Activated B cell treated with CpG ODN at 0.5 μM for 24 hours (primary cell): Measurements from ENCODE around the gene UBAC2. TPM values are rescaled to one million over a fixed set of nuclear protein-coding genes. Genes with fewer than 3 reads are reported as not detected.

Experiments used
- ATAC-seq: fragments of 200-7000 bp; cut with Tn5 transposase; one replicate; pipeline ENCODE4 v1.10.0; 2021; ENCODE audit warnings: low read depth, mild to moderate bottlenecking, moderate library complexity
- CTCF ChIA-PET: fragments of 350-600 bp; sonication (Branson Sonifier 250); formaldehyde crosslinking; loops from one replicate; lab custom pipeline; 2021; ENCODE audit warnings: antibody characterized with exemption; lab: Charles Lee
- POLR2A ChIA-PET: fragments of 350-600 bp; sonication (Branson Sonifier 250); formaldehyde crosslinking; loops from one replicate; lab custom pipeline; 2021; ENCODE audit warnings: antibody characterized with exemption; lab: Charles Lee
- DNase-seq: peaks from one replicate; pipeline ENCODE4 v3.0.0; 2022
- H3K27ac Mint-ChIP-seq: one replicate; pipeline ENCODE4 v1.8.0; 2020; ENCODE audit warnings: mixed read lengths
- H3K27me3 Mint-ChIP-seq: one replicate; pipeline ENCODE4 v1.8.0; 2021; ENCODE audit warnings: mixed read lengths
- H3K36me3 Mint-ChIP-seq: one replicate; pipeline ENCODE4 v1.8.0; 2021; ENCODE audit warnings: low read depth, mixed read lengths
- H3K4me1 Mint-ChIP-seq: one replicate; pipeline ENCODE4 v1.8.0; 2021; ENCODE audit warnings: mixed read lengths
- H3K4me3 Mint-ChIP-seq: one replicate; pipeline ENCODE4 v1.8.0; 2020; ENCODE audit warnings: mild to moderate bottlenecking, mixed read lengths
- H3K9me3 Mint-ChIP-seq: one replicate; pipeline ENCODE4 v1.8.0; 2020; ENCODE audit warnings: mixed read lengths
- intact Hi-C: fragments of 100-400 bp; cut with micrococcal nuclease; formaldehyde crosslinking; loops from one replicate; pipeline ENCODE4 v1.15.1; 2024
- total RNA-seq: library from RNA; stranded (reverse); gene quantifications from 2 replicates; pipeline ENCODE4 v1.2.3, GENCODE V29; 2022
- TF ChIP-seq, protein P1 (sequence below): fragments of 200-600 bp; IDR thresholded peaks from one replicate; pipeline ENCODE4 v1.8.0; 2022; ENCODE audit warnings: antibody characterized with exemption, mild to moderate bottlenecking

UBAC2 gene
- total RNA-seq, 1 donor from 2014 or later, result 51.0 TPM

DNA sequence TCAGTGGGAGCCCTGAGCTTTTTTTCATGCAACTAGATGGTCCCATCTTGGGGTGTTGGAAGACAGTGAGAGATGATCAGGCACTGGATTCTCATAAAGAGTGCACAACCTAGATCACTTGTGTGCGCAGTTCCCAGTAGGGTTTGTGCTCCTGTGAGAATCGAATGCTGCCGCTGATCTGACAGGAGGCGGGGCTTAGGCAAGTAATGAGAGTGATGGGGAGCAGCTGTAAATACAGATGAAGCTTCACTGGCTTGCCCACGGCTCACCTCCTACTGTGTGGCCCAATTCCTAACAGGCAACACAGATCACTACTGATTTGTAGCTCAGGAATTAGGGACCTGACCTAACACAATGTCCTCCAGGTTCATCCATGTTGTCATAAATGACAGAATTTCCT, 43.6 kb upstream of the UBAC2 start:
- no peaks in the 10 kb centered on the region for H3K4me1 Mint-ChIP-seq
- ChIA-PET CTCF (no interaction called here), POLR2A (no interaction called here)

DNA sequence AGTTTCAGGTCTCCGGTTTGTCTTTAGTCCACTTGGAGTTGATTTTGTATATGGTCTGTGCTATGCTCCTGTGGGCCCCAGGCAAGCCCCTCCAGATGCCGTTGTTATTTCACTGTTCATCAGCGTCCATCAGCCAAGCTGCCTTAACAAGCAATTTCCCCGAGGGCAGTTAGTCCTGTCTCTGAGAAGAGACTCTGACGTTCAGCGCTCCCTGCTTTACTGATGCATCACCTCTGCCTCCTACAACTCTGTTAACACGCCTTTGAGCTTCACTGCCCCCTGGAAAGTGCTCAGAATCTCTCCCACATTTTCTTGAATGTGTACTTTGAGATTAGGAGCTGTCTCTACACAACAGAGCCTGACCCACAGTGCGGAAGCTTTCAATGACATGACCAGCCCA, 41.8 kb upstream of the UBAC2 start:
- peaks cover 17% of the 10 kb centered on the region for H3K27me3 Mint-ChIP-seq
- intact Hi-C loops, result no loop called here
- H3K4me3 Mint-ChIP-seq, result no peak overlapping the region
- POLR2A ChIA-PET, result no interaction called here
- DNase-seq, result no peak
- ATAC-seq, result no peak
- H3K4me1 Mint-ChIP-seq, result no peaks in the 10 kb centered on the region
- H3K9me3 Mint-ChIP-seq, result no peaks in the 10 kb centered on the region
- no peaks in the 10 kb centered on the region for H3K36me3 Mint-ChIP-seq
- CTCF ChIA-PET, result no interaction called here
- TF ChIP-seq, protein P1, sequence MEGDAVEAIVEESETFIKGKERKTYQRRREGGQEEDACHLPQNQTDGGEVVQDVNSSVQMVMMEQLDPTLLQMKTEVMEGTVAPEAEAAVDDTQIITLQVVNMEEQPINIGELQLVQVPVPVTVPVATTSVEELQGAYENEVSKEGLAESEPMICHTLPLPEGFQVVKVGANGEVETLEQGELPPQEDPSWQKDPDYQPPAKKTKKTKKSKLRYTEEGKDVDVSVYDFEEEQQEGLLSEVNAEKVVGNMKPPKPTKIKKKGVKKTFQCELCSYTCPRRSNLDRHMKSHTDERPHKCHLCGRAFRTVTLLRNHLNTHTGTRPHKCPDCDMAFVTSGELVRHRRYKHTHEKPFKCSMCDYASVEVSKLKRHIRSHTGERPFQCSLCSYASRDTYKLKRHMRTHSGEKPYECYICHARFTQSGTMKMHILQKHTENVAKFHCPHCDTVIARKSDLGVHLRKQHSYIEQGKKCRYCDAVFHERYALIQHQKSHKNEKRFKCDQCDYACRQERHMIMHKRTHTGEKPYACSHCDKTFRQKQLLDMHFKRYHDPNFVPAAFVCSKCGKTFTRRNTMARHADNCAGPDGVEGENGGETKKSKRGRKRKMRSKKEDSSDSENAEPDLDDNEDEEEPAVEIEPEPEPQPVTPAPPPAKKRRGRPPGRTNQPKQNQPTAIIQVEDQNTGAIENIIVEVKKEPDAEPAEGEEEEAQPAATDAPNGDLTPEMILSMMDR, result no peak
- H3K27ac Mint-ChIP-seq, result no peak overlapping the region

More for the DNA sequence above, 43.6 kb upstream of the UBAC2 start:
- Mint-ChIP-seq H3K36me3 (no peaks in the 10 kb centered on the region), H3K4me3 (no peak overlapping the region), H3K9me3 (no peaks in the 10 kb centered on the region), H3K27ac (no peak overlapping the region), H3K27me3 (peaks cover 17% of the 10 kb centered on the region)
- TF ChIP-seq, protein P1, result no peak
- intact Hi-C loops, result no loop called here
- DNase-seq (no peak), ATAC-seq (no peak)

GRCh38 chr13:99159331-99160061, 41.2 kb upstream of the UBAC2 start:
- TF ChIP-seq, protein P1, result no peak
- Mint-ChIP-seq H3K27ac (no peak overlapping the region), H3K9me3 (no peaks in the 10 kb centered on the region), H3K4me3 (no peak overlapping the region), H3K27me3 (peaks cover 17% of the 10 kb centered on the region), H3K4me1 (no peaks in the 10 kb centered on the region), H3K36me3 (no peaks in the 10 kb centered on the region)
- ChIA-PET CTCF (no interaction called here), POLR2A (no interaction called here)
- ATAC-seq (no peak), DNase-seq (no peak)
- intact Hi-C loops, result no loop called here

DNA sequence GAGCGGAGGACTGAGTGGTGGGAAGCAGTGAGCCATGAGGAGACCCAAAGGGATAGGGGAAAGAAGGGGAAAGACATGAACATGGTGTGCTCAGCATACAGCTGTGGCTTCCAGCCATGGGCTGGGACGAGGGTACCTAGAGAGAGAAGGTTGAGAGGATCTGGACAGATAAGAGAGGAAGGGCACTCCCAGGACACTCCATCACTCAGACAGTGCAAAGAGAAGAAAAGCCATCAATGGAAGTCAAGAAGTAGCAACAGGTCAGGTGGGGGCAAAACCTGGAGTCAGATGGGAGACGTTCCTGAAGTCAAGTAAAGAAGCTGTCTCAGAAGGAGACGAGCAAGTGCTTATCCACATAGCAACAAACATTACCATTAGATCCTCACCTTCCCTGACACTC, 40.2 kb upstream of the UBAC2 start:
- no peaks in the 10 kb centered on the region for H3K4me1 Mint-ChIP-seq
- H3K36me3 Mint-ChIP-seq, result no peaks in the 10 kb centered on the region
- ATAC-seq (no peak), DNase-seq (no peak)
- ChIA-PET CTCF (no interaction called here), POLR2A (interaction anchor here (0.6 kb wide), 1 partner anchor 27 kb away, joined by 3 read pairs; no protein-coding TSS in a partner anchor)
- peaks cover 17% of the 10 kb centered on the region for H3K27me3 Mint-ChIP-seq
- H3K27ac Mint-ChIP-seq, result no peak overlapping the region
- TF ChIP-seq, protein P1, result no peak
- no peaks in the 10 kb centered on the region for H3K9me3 Mint-ChIP-seq
- intact Hi-C loops, result no loop called here
- no peak overlapping the region for H3K4me3 Mint-ChIP-seq

- no peaks in the 10 kb centered on the region for H3K9me3 Mint-ChIP-seq
- no peak overlapping the region for H3K4me3 Mint-ChIP-seq
- TF ChIP-seq, protein P1, result no peak
- ChIA-PET POLR2A (interaction anchor here (0.6 kb wide), 1 partner anchor 222 kb away, joined by 9 read pairs; no protein-coding TSS in a partner anchor), CTCF (no interaction called here)
- intact Hi-C loops, result no loop called here
- ATAC-seq (no peak), DNase-seq (no peak)
- peaks cover 17% of the 10 kb centered on the region for H3K27me3 Mint-ChIP-seq
- peaks cover 7% of the 10 kb centered on the region for H3K4me1 Mint-ChIP-seq
- no peak overlapping the region for H3K27ac Mint-ChIP-seq
- H3K36me3 Mint-ChIP-seq, result no peaks in the 10 kb centered on the region
Measured at GRCh38 chr13:99161512-99161911, 39.1 kb upstream of the UBAC2 start.
